Thoracic aorta (tissue), 2 donors: ENCODE measurements around the gene COLEC11. TPM values are rescaled to one million over a fixed set of nuclear protein-coding genes. Genes with fewer than 3 reads are reported as not detected.

Experiments used
- ATAC-seq: fragments of 150-250 bp; one replicate; pipeline ENCODE4 v1.8.0; 2017; ENCODE audit warnings: low read depth; ENCODE audit not compliant: insufficient number of reproducible peaks, low FRiP score
- DNase-seq: peaks from one replicate; pipeline ENCODE4 v3.0.0-alpha.2; 2020; ENCODE audit warnings: low spot score
- H3K27ac ChIP-seq, 2 donors: fragments of 200-600 bp; sonication (generic); 1 replicate in 1 of 2; 2 replicates in 1 of 2; pipeline ENCODE4 v1.5.1; 2016; ENCODE audit warnings: mild to moderate bottlenecking in 2 of 2, moderate library complexity in 2 of 2
- H3K27me3 ChIP-seq: fragments of 200-600 bp; sonication (generic); replicated peaks from 2 replicates; pipeline ENCODE4 v1.6.0; 2016; ENCODE audit warnings: mild to moderate bottlenecking; ENCODE audit not compliant: insufficient read depth
- H3K36me3 ChIP-seq: fragments of 200-600 bp; sonication (generic); one replicate; pipeline ENCODE4 v1.5.1; 2016
- H3K4me1 ChIP-seq, 2 donors: fragments of 200-600 bp; sonication (generic); 1 replicate in 1 of 2; 2 replicates in 1 of 2; pipeline versions ENCODE4 v1.5.1 to v1.6.0; 2016; ENCODE audit warnings: low read depth in 2 of 2, mild to moderate bottlenecking in 1 of 2; ENCODE audit not compliant: control insufficient read depth in 1 of 2
- H3K4me3 ChIP-seq: fragments of 200-600 bp; sonication (generic); 2 replicates; pipeline ENCODE4 v1.5.1; 2016; ENCODE audit warnings: mild to moderate bottlenecking
- H3K9me3 ChIP-seq: fragments of 200-600 bp; sonication (generic); 2 replicates; pipeline ENCODE4 v1.5.1; 2016
- total RNA-seq, 2 donors: library from RNA; depleted of rRNA; stranded (reverse); fragments of >200 nt; gene quantifications; one replicate each; pipeline versions ENCODE4 v1.1.0 to v1.2.3, GENCODE V29; 2016
- TF ChIP-seq, protein P1 (sequence below): fragments of 200-600 bp; sonication (generic); IDR thresholded peaks from one replicate; pipeline ENCODE4 v1.5.1; 2019; ENCODE audit warnings: antibody characterized with exemption

Gene COLEC11
- total RNA-seq, 2 donors from 2014 or later, result 9.4 to 22.5 TPM

DNA sequence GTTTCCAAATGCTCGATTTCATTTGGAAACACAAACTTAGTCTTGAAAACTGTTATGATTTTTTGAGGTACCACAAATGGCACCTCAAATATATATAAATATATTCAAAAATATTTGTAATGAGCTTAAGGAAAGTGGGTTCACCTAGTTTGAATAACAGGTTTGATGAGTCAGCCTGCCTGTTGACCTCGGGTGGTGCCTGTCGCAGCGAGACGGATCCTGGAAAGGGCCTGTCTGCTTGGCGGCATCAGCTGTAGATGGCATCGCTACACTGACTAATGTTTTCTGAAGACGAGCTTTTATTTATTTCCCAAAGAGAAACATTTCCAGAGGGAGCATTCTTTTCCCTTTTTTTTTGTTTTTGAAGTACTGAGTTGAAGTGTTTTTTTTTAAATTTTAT lies 70.0 kb downstream of the COLEC11 start:
- Histone ChIP-seq H3K27ac (no peak overlapping the region), H3K4me3 (no peak overlapping the region), H3K4me1 (no peaks in the 10 kb centered on the region), H3K36me3 (no peaks in the 10 kb centered on the region), H3K9me3 (no peaks in the 10 kb centered on the region), H3K27me3 (no peaks in the 10 kb centered on the region)
- ATAC-seq (no peak), DNase-seq (no peak)
- TF ChIP-seq, protein P1, sequence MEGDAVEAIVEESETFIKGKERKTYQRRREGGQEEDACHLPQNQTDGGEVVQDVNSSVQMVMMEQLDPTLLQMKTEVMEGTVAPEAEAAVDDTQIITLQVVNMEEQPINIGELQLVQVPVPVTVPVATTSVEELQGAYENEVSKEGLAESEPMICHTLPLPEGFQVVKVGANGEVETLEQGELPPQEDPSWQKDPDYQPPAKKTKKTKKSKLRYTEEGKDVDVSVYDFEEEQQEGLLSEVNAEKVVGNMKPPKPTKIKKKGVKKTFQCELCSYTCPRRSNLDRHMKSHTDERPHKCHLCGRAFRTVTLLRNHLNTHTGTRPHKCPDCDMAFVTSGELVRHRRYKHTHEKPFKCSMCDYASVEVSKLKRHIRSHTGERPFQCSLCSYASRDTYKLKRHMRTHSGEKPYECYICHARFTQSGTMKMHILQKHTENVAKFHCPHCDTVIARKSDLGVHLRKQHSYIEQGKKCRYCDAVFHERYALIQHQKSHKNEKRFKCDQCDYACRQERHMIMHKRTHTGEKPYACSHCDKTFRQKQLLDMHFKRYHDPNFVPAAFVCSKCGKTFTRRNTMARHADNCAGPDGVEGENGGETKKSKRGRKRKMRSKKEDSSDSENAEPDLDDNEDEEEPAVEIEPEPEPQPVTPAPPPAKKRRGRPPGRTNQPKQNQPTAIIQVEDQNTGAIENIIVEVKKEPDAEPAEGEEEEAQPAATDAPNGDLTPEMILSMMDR, result no peak

DNA sequence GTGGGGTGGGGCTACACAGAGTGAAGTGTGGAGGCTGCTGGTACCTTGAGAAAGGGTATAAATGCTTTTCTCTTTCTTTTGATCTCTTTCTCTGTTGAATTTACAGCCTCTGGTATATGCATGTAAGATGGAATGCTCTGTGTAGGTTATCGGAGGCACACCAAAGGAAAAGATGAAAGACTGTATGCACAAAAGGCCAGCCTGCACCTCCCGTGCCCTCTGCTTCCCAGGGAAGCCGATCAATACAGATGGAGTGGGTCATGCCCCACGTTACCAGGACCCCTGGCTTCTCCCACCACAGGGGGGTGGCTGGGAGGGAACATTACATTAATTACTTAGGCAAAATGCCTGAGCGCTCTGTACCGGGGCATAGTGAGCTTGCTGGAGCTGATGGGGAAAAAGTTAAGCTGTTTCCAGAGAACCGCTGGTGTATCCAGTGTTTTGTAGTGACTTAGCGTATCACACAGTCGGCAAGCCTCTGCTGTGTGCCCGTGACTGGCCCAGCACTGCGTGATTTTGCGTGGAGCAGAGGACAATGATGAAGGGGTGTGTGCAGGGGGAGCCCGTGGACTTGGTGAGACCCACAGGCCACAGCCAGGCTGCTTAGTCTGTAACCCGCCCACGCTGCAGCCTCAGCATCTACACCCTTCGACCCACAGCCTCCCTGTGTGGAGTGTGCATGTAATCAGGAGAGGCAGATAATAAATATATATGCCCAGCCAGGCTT lies 71.1 kb downstream of the COLEC11 start:
- H3K27ac ChIP-seq, result no peak overlapping the region
- DNase-seq (no peak), ATAC-seq (no peak)
- no peaks in the 10 kb centered on the region for H3K36me3 ChIP-seq
- H3K9me3 ChIP-seq, result no peaks in the 10 kb centered on the region
- no peaks in the 10 kb centered on the region for H3K4me1 ChIP-seq
- H3K4me3 ChIP-seq, result no peak overlapping the region
- H3K27me3 ChIP-seq, result no peaks in the 10 kb centered on the region
- TF ChIP-seq, protein P1, result no peak

DNA sequence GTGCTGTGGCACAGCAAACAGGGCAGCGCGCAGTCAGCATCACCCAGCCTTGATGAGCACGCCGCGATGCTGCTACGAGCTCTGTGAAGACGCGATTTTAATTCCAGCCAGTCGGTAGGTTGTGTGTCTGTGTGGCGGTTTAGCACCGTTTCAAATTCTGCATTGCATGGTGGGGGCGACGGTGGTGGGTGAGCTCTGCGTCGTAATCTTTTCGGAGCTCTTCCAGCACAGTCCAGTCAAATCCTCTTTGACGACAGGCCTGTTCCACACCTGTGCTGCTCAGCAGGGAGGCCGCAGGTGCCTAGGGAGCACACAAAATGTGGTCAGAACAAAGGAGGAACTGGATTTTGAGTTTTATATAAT lies 71.7 kb downstream of the COLEC11 start:
- H3K36me3 ChIP-seq, result no peaks in the 10 kb centered on the region
- H3K4me3 ChIP-seq, result no peak overlapping the region
- TF ChIP-seq, protein P1, result no peak
- ATAC-seq (no peak), DNase-seq (no peak)
- H3K27ac ChIP-seq, result no peak overlapping the region
- H3K27me3 ChIP-seq, result no peaks in the 10 kb centered on the region
- no peaks in the 10 kb centered on the region for H3K4me1 ChIP-seq
- no peaks in the 10 kb centered on the region for H3K9me3 ChIP-seq

DNA sequence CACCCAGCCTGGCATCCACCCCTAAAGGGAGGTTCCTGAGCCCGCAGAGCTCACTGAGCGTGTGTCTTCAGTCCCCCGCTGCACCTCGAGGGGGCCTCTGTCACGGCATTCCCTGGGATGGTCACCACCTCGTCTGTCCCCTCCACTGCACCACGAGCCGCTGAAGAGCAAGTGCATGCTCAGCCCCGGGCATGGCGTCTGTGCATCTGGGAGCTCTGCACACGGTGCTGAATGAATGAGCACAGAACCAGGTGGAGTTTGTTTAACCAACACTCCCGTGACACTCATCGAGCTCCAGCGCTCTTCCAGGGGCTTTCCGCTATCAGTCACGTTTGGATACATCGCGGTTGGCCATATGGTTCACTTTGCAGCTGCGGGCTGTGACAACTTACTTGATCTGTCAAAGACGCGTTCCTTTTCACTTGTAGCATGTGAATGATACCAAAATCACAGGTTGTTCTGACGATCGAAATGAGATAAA lies 72.3 kb downstream of the COLEC11 start:
- H3K27ac ChIP-seq, result no peak overlapping the region
- no peak overlapping the region for H3K4me3 ChIP-seq
- DNase-seq (no peak), ATAC-seq (no peak)
- no peaks in the 10 kb centered on the region for H3K27me3 ChIP-seq
- no peaks in the 10 kb centered on the region for H3K9me3 ChIP-seq
- H3K36me3 ChIP-seq, result no peaks in the 10 kb centered on the region
- TF ChIP-seq, protein P1, result no peak
- H3K4me1 ChIP-seq, result no peaks in the 10 kb centered on the region

DNA sequence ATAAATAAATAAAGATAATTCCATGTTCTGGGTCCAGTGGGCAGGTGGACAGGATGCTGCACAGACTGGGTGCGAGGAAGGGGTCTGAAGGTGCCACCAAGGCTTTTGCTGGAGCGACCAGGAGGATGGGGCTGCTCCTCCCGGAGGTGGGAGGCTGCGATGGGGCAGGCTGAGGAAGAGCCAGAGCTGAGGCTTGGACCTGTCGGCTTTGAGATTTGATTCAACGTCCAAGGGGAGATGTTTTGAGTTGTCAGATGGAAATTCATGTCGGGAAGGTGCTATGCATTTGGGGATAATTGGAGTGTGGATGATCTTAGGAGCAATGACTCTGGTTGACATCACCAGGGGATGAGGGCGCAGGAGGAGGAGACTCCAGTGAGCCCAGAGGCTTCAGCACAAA lies 74.7 kb downstream of the COLEC11 start:
- H3K4me3 ChIP-seq, result no peak overlapping the region
- no peak overlapping the region for H3K27ac ChIP-seq
- no peaks in the 10 kb centered on the region for H3K27me3 ChIP-seq
- no peaks in the 10 kb centered on the region for H3K9me3 ChIP-seq
- no peak for ATAC-seq
- no peaks in the 10 kb centered on the region for H3K36me3 ChIP-seq
- TF ChIP-seq, protein P1, result no peak
- H3K4me1 ChIP-seq, result no peaks in the 10 kb centered on the region
- DNase-seq, result no peak
